Erythroblast (primary cell): ENCODE data around the gene GALNT11.

Experiments used
- GATA1 ChIP-seq: IDR thresholded peaks from 2 replicates; pipeline ENCODE4 v1.6.1; 2011; ENCODE audit warnings: low read depth, mild to moderate bottlenecking, control low read depth, low read length, moderate library complexity
- POLR2A ChIP-seq: IDR thresholded peaks from 2 replicates; pipeline ENCODE4 v1.6.1; 2011; ENCODE audit warnings: mild to moderate bottlenecking, low read length

GRCh38 chr7:152140560-152140959 is 115.1 kb downstream of the GALNT11 start:
- TF ChIP-seq POLR2A (no peak), GATA1 (no peak)
